Loucy (cell line): ENCODE results near the gene FBXO30.

Source experiments
- CTCF ChIP-seq: fragments of 200-600 bp; sonication (generic); conservative IDR thresholded peaks from 2 replicates; pipeline ENCODE4 v1.5.1; 2014; ENCODE audit warnings: mild to moderate bottlenecking, antibody characterized with exemption, low read length
- EZH2phosphoT487 ChIP-seq: fragments of 200-600 bp; IDR thresholded peaks from 2 replicates; pipeline ENCODE4 v1.6.1; 2018; ENCODE audit warnings: antibody characterized with exemption, mild to moderate bottlenecking, moderate library complexity, borderline replicate concordance

GRCh38 chr6:145798530-145798929, 16.1 kb downstream of the FBXO30 start:
- TF ChIP-seq CTCF (no peak), EZH2phosphoT487 (no peak)
